AG10803 (cell line): ENCODE measurements around the gene CCL26.

Experiments
- DNase-seq: peaks from one replicate; pipeline ENCODE4 v3.0.0; 2010; ENCODE audit warnings: low read depth
- H3K4me3 ChIP-seq: 2 replicates; pipeline ENCODE4 v1.5.1; 2011; ENCODE audit warnings: mild to moderate bottlenecking, low read length, control low read depth
- CTCF ChIP-seq: conservative IDR thresholded peaks from 2 replicates; pipeline ENCODE4 v1.5.1; 2011; ENCODE audit warnings: mild to moderate bottlenecking, low read length, control low read depth, inconsistent platforms

CCL26 gene

GRCh38 chr7:75806560-75807307, 34.7 kb upstream of the CCL26 start:
- no peak for TF ChIP-seq CTCF

GRCh38 chr7:75804705-75805104, 32.7 kb upstream of the CCL26 start:
- TF ChIP-seq CTCF = no peak
- DNase-seq = no peak
- H3K4me3 ChIP-seq = no peak overlapping the region

More at GRCh38 chr7:75806560-75807307, 34.7 kb upstream of the CCL26 start:
- no peak overlapping the region for H3K4me3 ChIP-seq
- DNase-seq = no peak

- no peak for TF ChIP-seq CTCF
- H3K4me3 ChIP-seq = no peak overlapping the region
- DNase-seq = no peak
Measured at GRCh38 chr7:75804004-75804403, 32.0 kb upstream of the CCL26 start.

GRCh38 chr7:75802552-75802821, 30.5 kb upstream of the CCL26 start:
- H3K4me3 ChIP-seq = no peak overlapping the region
- no peak for TF ChIP-seq CTCF
- no peak for DNase-seq

GRCh38 chr7:75798770-75799169, 26.8 kb upstream of the CCL26 start:
- no peak for DNase-seq
- TF ChIP-seq CTCF = no peak
- H3K4me3 ChIP-seq = no peak overlapping the region

DNA sequence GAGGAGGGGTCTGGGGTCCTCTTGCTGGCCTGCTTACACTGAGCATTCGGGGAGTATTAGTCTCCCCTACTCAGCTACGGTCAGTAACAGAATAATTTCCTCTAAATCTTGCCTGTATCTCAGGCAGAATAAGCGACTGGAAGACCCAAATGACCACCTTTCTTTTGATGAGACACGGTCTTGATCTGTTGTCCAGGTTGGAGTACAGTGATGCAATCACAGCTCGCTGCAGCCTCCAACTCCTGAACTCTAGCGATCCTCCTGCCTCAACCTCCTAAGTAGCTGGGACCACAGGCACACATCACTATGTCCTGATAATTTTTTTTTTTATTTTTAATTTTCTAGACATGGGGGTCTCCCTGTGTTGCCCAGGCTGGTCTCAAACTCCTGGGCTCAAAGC, 24.4 kb upstream of the CCL26 start:
- no peak for DNase-seq
- H3K4me3 ChIP-seq = no peak overlapping the region
- no peak for TF ChIP-seq CTCF

DNA sequence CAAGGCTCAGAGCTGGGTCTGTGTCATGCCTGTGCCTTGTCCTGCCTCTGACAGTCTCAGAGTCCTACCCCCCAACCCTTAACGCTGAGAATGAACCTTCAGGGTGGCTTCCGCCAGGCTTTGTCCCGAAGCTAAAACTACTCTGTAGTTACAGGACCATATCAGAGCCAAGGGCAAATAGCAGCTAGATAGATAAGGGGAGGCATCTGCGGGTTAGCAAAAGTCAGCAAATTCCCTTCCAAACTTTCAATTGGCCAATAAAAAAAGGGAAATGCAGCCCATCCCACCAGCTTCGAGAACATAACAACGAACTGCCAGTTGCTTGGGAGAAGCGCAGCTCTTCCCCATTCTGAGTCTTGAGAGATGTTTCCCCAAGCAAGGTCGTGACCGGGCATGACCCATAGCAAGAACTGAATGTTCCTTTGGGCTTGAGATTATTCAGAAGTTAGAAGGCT, 23.8 kb upstream of the CCL26 start:
- no peak for TF ChIP-seq CTCF
- no peak for DNase-seq
- H3K4me3 ChIP-seq = no peak overlapping the region
